Measurements from ENCODE around the gene CAPSL.

- TF ChIP-seq CTCF (IDR thresholded peaks at IDR 0.05; ENCODE audit: low read length) (no peak), EZH2 (IDR thresholded peaks at IDR 0.05; ENCODE audit: borderline replicate concordance, low read length) (no peak)
These were observed 52.0 kb downstream of the CAPSL start for GRCh38 chr5:35886381-35886780.
